Suprapubic skin (tissue), 4 donors: ENCODE data around the gene CEP126.
A peak's percentile ranks its signal among the peaks of the same experiment; 100 is the strongest.

ENCODE experiments used
- EP300 ChIP-seq: sonication (generic); formaldehyde crosslinking; IDR thresholded peaks from one replicate; pipeline ENCODE4 v1.6.1; 2017; ENCODE audit warnings: antibody characterized with exemption
- POLR2A ChIP-seq, 2 donors: fragments of 450-650 bp; IDR thresholded peaks; one replicate each; pipeline ENCODE4 v1.6.1; 2017; ENCODE audit warnings: antibody characterized with exemption in 2 of 2, mild to moderate bottlenecking in 2 of 2, moderate library complexity in 2 of 2
- POLR2AphosphoS5 ChIP-seq, 3 donors: sonication (generic); formaldehyde crosslinking; IDR thresholded peaks; one replicate each; pipeline ENCODE4 v1.6.1; 2017; ENCODE audit warnings: antibody characterized with exemption in 3 of 3
- TF ChIP-seq, protein P1 (sequence below), 2 donors: fragments of 200-600 bp in 1 of 2; fragments of 450-650 bp in 1 of 2; sonication (generic) in 1 of 2; IDR thresholded peaks; one replicate each; pipeline ENCODE4 v1.5.1; 2016 to 2019; ENCODE audit warnings: antibody characterized with exemption in 2 of 2, mild to moderate bottlenecking in 1 of 2, moderate library complexity in 1 of 2

DNA sequence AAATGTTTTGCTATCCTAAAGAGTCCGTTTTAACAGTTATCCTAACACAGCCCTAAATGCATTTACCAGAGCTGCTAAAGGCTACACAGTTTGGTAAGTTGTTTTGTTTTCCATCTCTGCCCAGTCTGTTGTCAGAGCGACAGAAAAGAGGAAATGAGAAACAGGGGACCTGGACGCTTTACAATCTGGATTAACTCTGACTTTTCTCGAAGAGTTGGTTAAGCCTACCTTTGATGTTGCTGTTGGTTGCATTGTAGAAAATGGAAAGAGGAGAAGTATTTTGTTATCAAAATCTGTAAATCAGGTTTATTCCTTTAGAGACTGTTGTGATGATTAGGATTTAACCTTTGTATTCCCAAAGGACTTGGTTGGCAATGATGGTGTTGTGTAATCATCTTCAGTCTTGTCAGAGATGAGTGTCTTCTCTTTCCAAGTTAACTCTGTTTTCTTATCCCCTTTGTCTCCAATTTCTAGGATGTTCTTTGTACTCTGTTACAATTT lies 1.0 kb downstream of the CEP126 start:
- TF ChIP-seq POLR2AphosphoS5 (IDR thresholded peaks at IDR 0.05): peak in 1 of 3 donors; percentile 29
- TF ChIP-seq, protein P1, sequence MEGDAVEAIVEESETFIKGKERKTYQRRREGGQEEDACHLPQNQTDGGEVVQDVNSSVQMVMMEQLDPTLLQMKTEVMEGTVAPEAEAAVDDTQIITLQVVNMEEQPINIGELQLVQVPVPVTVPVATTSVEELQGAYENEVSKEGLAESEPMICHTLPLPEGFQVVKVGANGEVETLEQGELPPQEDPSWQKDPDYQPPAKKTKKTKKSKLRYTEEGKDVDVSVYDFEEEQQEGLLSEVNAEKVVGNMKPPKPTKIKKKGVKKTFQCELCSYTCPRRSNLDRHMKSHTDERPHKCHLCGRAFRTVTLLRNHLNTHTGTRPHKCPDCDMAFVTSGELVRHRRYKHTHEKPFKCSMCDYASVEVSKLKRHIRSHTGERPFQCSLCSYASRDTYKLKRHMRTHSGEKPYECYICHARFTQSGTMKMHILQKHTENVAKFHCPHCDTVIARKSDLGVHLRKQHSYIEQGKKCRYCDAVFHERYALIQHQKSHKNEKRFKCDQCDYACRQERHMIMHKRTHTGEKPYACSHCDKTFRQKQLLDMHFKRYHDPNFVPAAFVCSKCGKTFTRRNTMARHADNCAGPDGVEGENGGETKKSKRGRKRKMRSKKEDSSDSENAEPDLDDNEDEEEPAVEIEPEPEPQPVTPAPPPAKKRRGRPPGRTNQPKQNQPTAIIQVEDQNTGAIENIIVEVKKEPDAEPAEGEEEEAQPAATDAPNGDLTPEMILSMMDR (IDR thresholded peaks at IDR 0.05): no peak
- TF ChIP-seq POLR2A (IDR thresholded peaks at IDR 0.05): no peak
- no peak for TF ChIP-seq EP300
